Ectodermal cell (in vitro differentiated cells): Measurements from ENCODE around the gene PIK3IP1.
"Not testable (repeated sequence)": the region's sequence is repeated elsewhere in the genome, so short reads cannot be mapped to it uniquely, and the experiment has no call there.

Experiments used
- H3K27ac ChIP-seq: 2 replicates; pipeline ENCODE4 v1.7.0; 2013; ENCODE audit warnings: mild to moderate bottlenecking, low read depth, low read length; ENCODE audit not compliant: insufficient read depth, poor library complexity, severe bottlenecking
- H3K27me3 ChIP-seq: 2 replicates; pipeline ENCODE4 v1.7.0; 2013; ENCODE audit warnings: mild to moderate bottlenecking, low read length; ENCODE audit not compliant: insufficient read depth, control insufficient read depth, poor library complexity, severe bottlenecking
- H3K36me3 ChIP-seq: one replicate; pipeline ENCODE4 v1.7.0; 2013; ENCODE audit warnings: low read length; ENCODE audit not compliant: control insufficient read depth, insufficient read depth
- H3K4me1 ChIP-seq: one replicate; pipeline ENCODE4 v1.7.0; 2013; ENCODE audit warnings: low read length; ENCODE audit not compliant: control insufficient read depth, insufficient read depth
- H3K4me3 ChIP-seq: 2 replicates; pipeline ENCODE4 v1.7.0; 2013; ENCODE audit warnings: low read depth, low read length, control low read depth; ENCODE audit not compliant: insufficient read depth
- H3K9me3 ChIP-seq: 2 replicates; pipeline ENCODE4 v1.7.0; 2013; ENCODE audit warnings: mild to moderate bottlenecking, low read length, moderate library complexity; ENCODE audit not compliant: control insufficient read depth
- WGBS, 2 experiments: methylation state at CpG; one replicate each; pipeline ENCODE4 v1.1.7; 2013; ENCODE audit warnings: missing lambda C conversion rate in 2 of 2; 5-methylcytosine and 5-hydroxymethylcytosine counted together

The PIK3IP1 gene

GRCh38 chr22:31248965-31249958 is 43.0 kb downstream of the PIK3IP1 start:
- WGBS, 2 experiments: 86 to 90% methylated on average over 9 of the region's 9 CpGs

GRCh38 chr22:31248138-31248745 is 44.0 kb downstream of the PIK3IP1 start:
- Histone ChIP-seq H3K4me1 (peaks cover 33% of the 10 kb centered on the region), H3K9me3 (no peaks in the 10 kb centered on the region), H3K36me3 (no peaks in the 10 kb centered on the region), H3K4me3 (peak overlapping the region; percentile 30), H3K27me3 (no peaks in the 10 kb centered on the region), H3K27ac (peak overlapping the region; percentile 70)
- 38 to 40% methylated on average over 17 of the region's 17 CpGs for WGBS, 2 experiments

More at GRCh38 chr22:31248965-31249958, 43.0 kb downstream of the PIK3IP1 start:
- peaks cover 24% of the 10 kb centered on the region for H3K4me1 ChIP-seq
- H3K27ac ChIP-seq: no peak overlapping the region
- no peaks in the 10 kb centered on the region for H3K9me3 ChIP-seq
- no peaks in the 10 kb centered on the region for H3K36me3 ChIP-seq
- no peaks in the 10 kb centered on the region for H3K27me3 ChIP-seq
- H3K4me3 ChIP-seq: peak overlapping the region; percentile 30

DNA sequence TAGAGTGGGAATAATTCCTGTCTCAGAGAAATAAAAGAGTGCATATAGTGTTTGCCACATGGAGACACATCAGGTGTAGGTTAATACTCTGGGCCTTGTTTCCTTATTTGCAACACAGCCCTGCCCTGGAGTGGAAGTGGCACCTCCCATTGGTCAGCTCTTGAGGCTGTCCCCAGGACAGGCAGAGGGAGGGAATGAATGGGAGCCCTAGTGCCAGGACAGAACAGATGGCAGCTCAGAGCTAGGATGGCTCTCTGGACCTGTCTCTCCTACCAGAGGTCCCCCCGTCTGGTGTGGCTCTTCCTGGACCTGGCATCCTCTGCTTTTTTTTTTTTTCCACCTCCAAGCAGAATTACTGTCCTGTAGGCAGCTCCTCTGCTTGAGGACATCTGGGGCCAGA is 44.6 kb downstream of the PIK3IP1 start:
- peak overlapping the region; percentile 30 for H3K4me3 ChIP-seq

DNA sequence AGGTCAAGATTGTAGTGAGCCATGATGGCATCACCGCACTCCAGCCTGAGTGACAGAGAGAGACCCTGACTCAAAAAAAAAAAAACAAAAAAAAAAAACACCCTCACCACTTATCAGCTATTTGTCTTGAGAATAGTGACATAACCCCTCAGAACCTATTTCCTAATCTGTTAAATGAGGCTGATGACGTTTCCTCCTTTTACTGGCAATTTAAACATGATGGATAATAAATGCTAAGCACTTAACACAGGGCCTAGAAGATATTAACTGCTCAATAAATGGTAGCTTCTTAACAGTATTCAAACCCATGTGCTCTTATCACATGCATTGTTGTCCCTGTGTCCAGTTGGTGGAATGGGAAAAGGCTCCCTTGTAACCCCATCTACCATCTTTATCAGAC is 45.6 kb downstream of the PIK3IP1 start:
- Histone ChIP-seq H3K4me3 (no peak overlapping the region), H3K9me3 (no peaks in the 10 kb centered on the region), H3K4me1 (peaks cover 33% of the 10 kb centered on the region), H3K27ac (no peak overlapping the region), H3K27me3 (no peaks in the 10 kb centered on the region), H3K36me3 (no peaks in the 10 kb centered on the region)
- WGBS, 2 experiments: 90 to 96% methylated on average over 1 to 2 of the region's 2 CpGs

More for the DNA sequence above, 44.6 kb downstream of the PIK3IP1 start:
- H3K9me3 ChIP-seq: no peaks in the 10 kb centered on the region
- 73 to 85% methylated on average over 1 of the region's 1 CpG for WGBS, 2 experiments
- H3K27me3 ChIP-seq: no peaks in the 10 kb centered on the region
- no peaks in the 10 kb centered on the region for H3K36me3 ChIP-seq
- H3K27ac ChIP-seq: peak overlapping the region; percentile 70
- H3K4me1 ChIP-seq: peaks cover 33% of the 10 kb centered on the region

GRCh38 chr22:31245998-31246397 is 46.3 kb downstream of the PIK3IP1 start:
- not testable (repeated sequence) for H3K36me3 ChIP-seq, H3K27ac ChIP-seq, H3K4me3 ChIP-seq, H3K9me3 ChIP-seq, H3K27me3 ChIP-seq
- H3K4me1 ChIP-seq: peaks cover 33% of the 10 kb centered on the region
- WGBS, 2 experiments: 91 to 94% methylated on average over 12 of the region's 12 CpGs

DNA sequence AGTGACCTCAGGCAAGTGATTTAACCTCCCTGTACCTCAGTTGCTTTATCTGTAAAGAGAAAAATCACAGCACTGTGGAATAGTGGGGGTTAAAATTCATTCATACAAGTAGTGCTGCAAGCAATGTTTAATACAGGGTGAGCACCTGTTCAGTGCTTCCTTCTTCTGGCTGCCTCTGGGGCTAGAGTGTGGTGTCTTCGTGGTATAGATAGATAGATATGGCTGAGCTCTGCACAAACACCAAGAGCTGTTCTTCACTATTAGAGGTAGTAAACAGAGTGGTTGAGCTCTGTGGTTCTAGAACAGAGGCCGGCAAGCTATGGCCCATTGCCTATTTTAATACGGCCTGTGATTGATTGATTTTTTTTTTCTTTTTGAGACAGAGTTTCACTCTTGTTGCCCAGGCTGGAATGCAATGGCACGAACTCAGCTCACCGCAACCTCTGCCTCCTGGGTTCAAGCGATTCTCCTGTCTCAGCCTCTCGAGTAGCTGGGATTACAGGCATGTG is 47.3 kb downstream of the PIK3IP1 start:
- Histone ChIP-seq H3K27me3 (no peaks in the 10 kb centered on the region), H3K9me3 (no peaks in the 10 kb centered on the region), H3K27ac (no peak overlapping the region), H3K36me3 (no peaks in the 10 kb centered on the region), H3K4me3 (no peak overlapping the region), H3K4me1 (peaks cover 33% of the 10 kb centered on the region)
- WGBS, 2 experiments: 96 to 98% methylated on average over 7 of the region's 7 CpGs

DNA sequence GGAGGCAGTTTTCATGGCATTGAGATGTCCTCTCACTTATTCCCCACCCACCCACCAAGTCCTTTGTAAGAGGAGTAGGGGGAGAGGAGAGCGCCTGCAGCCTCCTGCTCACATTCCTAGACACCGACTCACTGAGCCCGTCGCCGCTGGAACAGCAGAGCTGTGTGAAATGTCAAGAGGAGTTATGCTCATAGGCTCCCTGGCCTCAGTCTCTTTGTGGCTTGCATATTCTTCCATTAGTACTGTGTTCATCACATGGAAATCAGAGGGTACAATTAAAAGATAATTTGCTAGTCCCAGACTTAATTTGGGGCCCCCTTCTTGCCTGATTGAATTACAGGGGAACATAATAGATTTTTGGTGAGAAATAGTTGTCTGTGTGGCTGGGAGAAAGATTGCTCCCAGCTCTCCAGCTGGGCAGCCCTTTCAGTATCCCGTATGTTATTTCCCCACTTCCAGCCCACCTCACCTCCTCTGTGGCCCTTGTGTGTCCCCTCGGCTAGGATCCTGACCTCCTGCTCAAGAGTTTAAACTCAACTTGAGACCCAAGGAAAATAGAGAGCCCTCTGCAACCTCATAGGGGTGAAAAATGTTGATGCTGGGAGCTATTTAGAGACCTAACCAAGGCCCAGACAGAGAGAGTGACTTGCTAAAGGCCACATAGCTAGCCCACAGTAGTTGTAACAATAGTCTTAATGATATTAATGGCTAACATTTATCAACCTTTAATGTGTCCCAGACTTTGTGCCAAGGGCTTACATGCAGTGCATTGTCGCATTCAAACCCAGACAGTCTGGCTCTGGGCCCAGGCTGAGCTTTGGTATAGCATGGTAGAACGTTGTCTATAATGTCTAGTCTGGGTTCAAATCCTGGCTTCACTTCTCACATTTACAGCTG is 48.0 kb downstream of the PIK3IP1 start:
- Histone ChIP-seq H3K27me3 (no peaks in the 10 kb centered on the region), H3K9me3 (no peaks in the 10 kb centered on the region), H3K4me1 (peaks cover 33% of the 10 kb centered on the region), H3K36me3 (no peaks in the 10 kb centered on the region), H3K4me3 (no peak overlapping the region), H3K27ac (peak overlapping the region; percentile 65)
- 52 to 56% methylated on average over 9 of the region's 9 CpGs for WGBS, 2 experiments

- no peaks in the 10 kb centered on the region for H3K36me3 ChIP-seq
- H3K9me3 ChIP-seq: no peaks in the 10 kb centered on the region
- H3K4me3 ChIP-seq: no peak overlapping the region
- H3K4me1 ChIP-seq: peaks cover 25% of the 10 kb centered on the region
- no peak overlapping the region for H3K27ac ChIP-seq
- 89 to 91% methylated on average over 5 of the region's 5 CpGs for WGBS, 2 experiments
- H3K27me3 ChIP-seq: no peaks in the 10 kb centered on the region
These were observed 48.8 kb downstream of the PIK3IP1 start for GRCh38 chr22:31243339-31244045.

GRCh38 chr22:31241936-31242335 is 50.4 kb downstream of the PIK3IP1 start:
- Histone ChIP-seq H3K4me1 (peaks cover 12% of the 10 kb centered on the region), H3K27me3 (no peaks in the 10 kb centered on the region), H3K4me3 (no peak overlapping the region), H3K9me3 (no peaks in the 10 kb centered on the region), H3K36me3 (no peaks in the 10 kb centered on the region), H3K27ac (no peak overlapping the region)
